Mucosa of rectum (tissue), 2 donors: ENCODE data around the gene MPEG1.

Source experiments
- H3K27ac ChIP-seq, 2 donors: one replicate each; pipeline ENCODE4 v1.7.0; 2013; ENCODE audit warnings: inconsistent platforms in 2 of 2, low read depth in 2 of 2, low read length in 2 of 2
- H3K27me3 ChIP-seq, 2 donors: one replicate each; pipeline ENCODE4 v1.7.0; 2013; ENCODE audit warnings: low read length in 2 of 2; ENCODE audit not compliant: control insufficient read depth in 2 of 2, insufficient read depth in 2 of 2
- H3K36me3 ChIP-seq, 2 donors: one replicate each; pipeline ENCODE4 v1.7.0; 2013; ENCODE audit warnings: low read length in 2 of 2; ENCODE audit not compliant: control insufficient read depth in 2 of 2, insufficient read depth in 2 of 2
- H3K4me1 ChIP-seq, 2 donors: one replicate each; pipeline ENCODE4 v1.7.0; 2013; ENCODE audit warnings: low read length in 2 of 2, mild to moderate bottlenecking in 1 of 2; ENCODE audit not compliant: control insufficient read depth in 2 of 2, insufficient read depth in 2 of 2
- H3K4me3 ChIP-seq, 2 donors: one replicate each; pipeline ENCODE4 v1.7.0; 2013; ENCODE audit warnings: low read length in 2 of 2
- H3K9ac ChIP-seq, 2 donors: one replicate each; pipeline ENCODE4 v1.7.0; 2013; ENCODE audit warnings: low read length in 2 of 2, low read depth in 1 of 2, mild to moderate bottlenecking in 1 of 2
- H3K9me3 ChIP-seq, 2 donors: one replicate each; pipeline ENCODE4 v1.7.0; 2013; ENCODE audit warnings: low read length in 2 of 2; ENCODE audit not compliant: control insufficient read depth in 2 of 2
- donor health status: healthy.
- donor health status: Normal muscosa, but diverticular disease.

MPEG1 gene

GRCh38 chr11:59182457-59183151 is 30.1 kb downstream of the MPEG1 start:
- Histone ChIP-seq H3K36me3 (peaks cover 18 to 46% of the 10 kb centered on the region in 2 donors), H3K4me1 (peaks cover 54 to 57% of the 10 kb centered on the region in 2 donors), H3K9ac (no peak overlapping the region), H3K4me3 (no peak overlapping the region), H3K9me3 (peaks cover 0 to 1% of the 10 kb centered on the region in 2 donors), H3K27me3 (no peaks in the 10 kb centered on the region), H3K27ac (peak overlapping the region; percentile 4 to 17)

- no peak overlapping the region for H3K4me3 ChIP-seq
- H3K27ac ChIP-seq, result no peak overlapping the region
- H3K9ac ChIP-seq, result no peak overlapping the region
- H3K9me3 ChIP-seq, result peaks cover 0 to 1% of the 10 kb centered on the region in 2 donors
- H3K36me3 ChIP-seq, result peaks cover 20 to 41% of the 10 kb centered on the region in 2 donors
- no peaks in the 10 kb centered on the region for H3K27me3 ChIP-seq
- peaks cover 48 to 50% of the 10 kb centered on the region in 2 donors for H3K4me1 ChIP-seq
Measured at GRCh38 chr11:59181746-59182456, 30.8 kb downstream of the MPEG1 start.

GRCh38 chr11:59180907-59181306 is 31.8 kb downstream of the MPEG1 start:
- Histone ChIP-seq H3K9ac (no peak overlapping the region), H3K36me3 (peaks cover 23 to 45% of the 10 kb centered on the region in 2 donors), H3K27me3 (no peaks in the 10 kb centered on the region), H3K4me3 (no peak overlapping the region), H3K9me3 (peaks cover 0 to 1% of the 10 kb centered on the region in 2 donors), H3K4me1 (peaks cover 45 to 50% of the 10 kb centered on the region in 2 donors), H3K27ac (no peak overlapping the region)

- H3K36me3 ChIP-seq, result peaks cover 24 to 48% of the 10 kb centered on the region in 2 donors
- peaks cover 0 to 1% of the 10 kb centered on the region in 2 donors for H3K9me3 ChIP-seq
- no peak overlapping the region for H3K27ac ChIP-seq
- no peak overlapping the region for H3K9ac ChIP-seq
- peaks cover 45 to 50% of the 10 kb centered on the region in 2 donors for H3K4me1 ChIP-seq
- H3K27me3 ChIP-seq, result no peaks in the 10 kb centered on the region
- no peak overlapping the region for H3K4me3 ChIP-seq
Measured at GRCh38 chr11:59180168-59180776, 32.5 kb downstream of the MPEG1 start.

GRCh38 chr11:59179121-59179520 is 33.6 kb downstream of the MPEG1 start:
- Histone ChIP-seq H3K4me3 (no peak overlapping the region), H3K9me3 (peaks cover 0 to 1% of the 10 kb centered on the region in 2 donors), H3K4me1 (peaks cover 45% of the 10 kb centered on the region in 2 donors), H3K9ac (no peak overlapping the region), H3K36me3 (peaks cover 21 to 45% of the 10 kb centered on the region in 2 donors), H3K27me3 (no peaks in the 10 kb centered on the region), H3K27ac (no peak overlapping the region)

- Histone ChIP-seq H3K9me3 (peaks cover 0 to 1% of the 10 kb centered on the region in 2 donors), H3K27me3 (no peaks in the 10 kb centered on the region), H3K27ac (no peak overlapping the region), H3K4me3 (no peak overlapping the region), H3K9ac (no peak overlapping the region), H3K4me1 (peaks cover 40 to 43% of the 10 kb centered on the region in 2 donors), H3K36me3 (peaks cover 21 to 38% of the 10 kb centered on the region in 2 donors)
Measured at GRCh38 chr11:59178402-59178801, 34.3 kb downstream of the MPEG1 start.

GRCh38 chr11:59176330-59176729 is 36.4 kb downstream of the MPEG1 start:
- peak overlapping the region; percentile 94 to 96 for H3K27ac ChIP-seq
- no peaks in the 10 kb centered on the region for H3K27me3 ChIP-seq

GRCh38 chr11:59175091-59175501 is 37.6 kb downstream of the MPEG1 start:
- peak overlapping the region; percentile 35 to 77 for H3K9ac ChIP-seq
- no peaks in the 10 kb centered on the region for H3K27me3 ChIP-seq
- peak overlapping the region; percentile 52 to 78 for H3K4me3 ChIP-seq

More at GRCh38 chr11:59176330-59176729, 36.4 kb downstream of the MPEG1 start:
- Histone ChIP-seq H3K9ac (no peak overlapping the region), H3K4me1 (peaks cover 33 to 38% of the 10 kb centered on the region in 2 donors), H3K9me3 (peaks cover 0 to 1% of the 10 kb centered on the region in 2 donors), H3K36me3 (peaks cover 10 to 18% of the 10 kb centered on the region in 2 donors), H3K4me3 (no peak overlapping the region)

GRCh38 chr11:59174664-59175033 is 38.1 kb downstream of the MPEG1 start:
- Histone ChIP-seq H3K9ac (peak overlapping the region; percentile 35 to 77), H3K4me3 (peak overlapping the region; percentile 52 to 78), H3K36me3 (peaks cover 10 to 17% of the 10 kb centered on the region in 2 donors), H3K27ac (peak overlapping the region; percentile 94 to 96), H3K9me3 (peaks cover 0 to 1% of the 10 kb centered on the region in 2 donors), H3K27me3 (no peaks in the 10 kb centered on the region), H3K4me1 (peaks cover 33 to 38% of the 10 kb centered on the region in 2 donors)

More at GRCh38 chr11:59175091-59175501, 37.6 kb downstream of the MPEG1 start:
- peak overlapping the region; percentile 94 to 96 for H3K27ac ChIP-seq
- peaks cover 33 to 38% of the 10 kb centered on the region in 2 donors for H3K4me1 ChIP-seq
- H3K9me3 ChIP-seq, result peaks cover 0 to 1% of the 10 kb centered on the region in 2 donors
- H3K36me3 ChIP-seq, result peaks cover 10 to 17% of the 10 kb centered on the region in 2 donors
